Measurements from ENCODE around the gene ASCC1.
"Not testable (repeated sequence)": the region's sequence is repeated elsewhere in the genome, so short reads cannot be mapped to it uniquely, and the experiment has no call there.

The ASCC1 gene

GRCh38 chr10:72108004-72108370 is 108.1 kb downstream of the ASCC1 start:
- not testable (repeated sequence) for H3K4me3 ChIP-seq
- H3K27ac ChIP-seq, result peak overlapping the region in 3 of 21 experiments; percentile 57 to 73 (median 69)

GRCh38 chr10:72107325-72108003 is 108.6 kb downstream of the ASCC1 start:
- Histone ChIP-seq H3K4me3 (no peak overlapping the region), H3K27ac (peak overlapping the region in 4 of 21 experiments; percentile 2 to 73 (median 35))

DNA sequence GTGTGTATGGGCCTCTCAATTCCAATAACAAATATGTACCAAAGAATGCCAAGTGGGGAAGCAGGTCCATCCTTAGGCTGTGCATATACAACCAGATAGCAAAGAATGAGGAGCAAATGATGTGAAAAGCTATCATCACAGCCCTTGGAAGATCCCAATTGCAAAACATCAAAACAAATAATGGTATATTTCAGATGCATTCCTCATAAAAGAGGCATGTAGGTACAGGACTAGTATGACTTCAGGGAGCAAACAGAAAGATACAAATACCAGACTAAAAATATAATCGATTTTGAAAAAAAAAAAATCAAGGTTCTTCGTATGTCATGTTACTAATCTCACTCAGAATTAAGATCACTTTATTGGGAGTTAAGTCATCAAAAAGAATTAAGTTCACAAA is 109.2 kb downstream of the ASCC1 start:
- Histone ChIP-seq H3K4me3 (no peak overlapping the region), H3K27ac (peak overlapping the region in 3 of 21 experiments; percentile 8 to 72 (median 42))

DNA sequence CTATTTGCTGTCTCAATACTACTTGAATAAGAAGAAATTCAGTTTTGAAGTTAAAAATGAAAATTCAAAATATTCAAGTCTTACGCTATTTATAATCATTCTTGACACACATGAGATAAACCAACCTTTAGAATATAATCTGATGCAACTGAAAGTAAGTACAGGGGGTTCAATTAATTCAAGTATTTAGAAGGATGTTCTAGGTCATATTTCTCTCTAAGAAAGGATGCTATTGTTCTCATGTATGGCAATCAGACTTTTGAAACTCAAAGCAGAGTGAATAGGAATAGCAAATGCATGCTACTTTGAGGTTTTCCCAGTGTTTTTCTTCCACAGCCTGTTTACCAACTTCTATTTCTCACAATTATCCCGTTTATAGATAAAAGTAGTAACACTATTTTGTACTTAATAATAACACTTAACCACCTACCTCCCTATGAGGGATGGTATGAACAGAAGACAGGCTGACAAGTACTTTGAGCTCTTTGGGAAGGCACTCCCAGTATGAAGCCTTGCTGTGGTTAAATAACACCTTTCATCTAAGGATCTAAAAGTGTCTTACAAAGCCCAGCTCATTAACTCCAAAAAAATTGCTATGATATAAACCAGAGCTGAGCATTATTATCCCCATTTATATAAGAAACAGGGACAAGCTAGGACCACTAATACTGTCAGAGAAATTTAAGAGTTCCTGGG is 109.8 kb downstream of the ASCC1 start:
- peak overlapping the region in 3 of 21 experiments; percentile 8 to 72 (median 42) for H3K27ac ChIP-seq
- H3K4me3 ChIP-seq, result no peak overlapping the region

- Histone ChIP-seq H3K4me3 (no peak overlapping the region), H3K27ac (peak overlapping the region in 2 of 21 experiments; percentile 8 to 35)
These were observed 110.4 kb downstream of the ASCC1 start for GRCh38 chr10:72105710-72106109.

- Histone ChIP-seq H3K27ac (peak overlapping the region in 5 of 21 experiments; percentile 3 to 69 (median 35)), H3K4me3 (no peak overlapping the region)
These were observed 111.0 kb downstream of the ASCC1 start for GRCh38 chr10:72105098-72105475.

DNA sequence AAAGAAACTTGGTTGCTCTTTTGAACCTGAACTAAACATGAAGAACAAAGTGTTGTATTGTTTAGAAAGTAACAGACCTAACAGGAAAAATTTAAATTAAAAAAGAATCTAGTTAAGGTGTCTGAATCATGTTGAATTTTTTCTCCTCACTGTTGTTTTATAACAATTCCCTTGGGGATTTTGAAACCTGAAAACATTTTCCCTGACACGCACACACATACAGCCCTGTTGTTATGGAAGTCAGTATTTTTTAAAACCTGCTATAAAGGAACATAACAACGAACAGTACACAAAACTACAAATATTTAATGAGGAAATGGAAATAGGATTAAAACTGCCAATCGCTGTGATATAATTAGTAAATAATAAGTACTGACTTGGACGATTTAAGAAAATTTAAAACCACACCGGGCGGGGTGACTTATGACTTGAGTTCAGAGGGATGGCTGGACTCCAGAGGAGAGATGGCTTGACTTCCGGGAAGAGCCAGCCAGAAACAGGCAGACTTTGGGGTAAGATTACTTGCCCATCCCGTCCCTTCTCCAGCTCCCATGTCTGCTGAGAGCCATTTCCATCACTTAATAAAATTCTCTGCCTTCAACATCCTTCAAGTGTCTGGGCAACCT is 111.5 kb downstream of the ASCC1 start:
- peak overlapping the region in 4 of 21 experiments; percentile 13 to 69 (median 43) for H3K27ac ChIP-seq

DNA sequence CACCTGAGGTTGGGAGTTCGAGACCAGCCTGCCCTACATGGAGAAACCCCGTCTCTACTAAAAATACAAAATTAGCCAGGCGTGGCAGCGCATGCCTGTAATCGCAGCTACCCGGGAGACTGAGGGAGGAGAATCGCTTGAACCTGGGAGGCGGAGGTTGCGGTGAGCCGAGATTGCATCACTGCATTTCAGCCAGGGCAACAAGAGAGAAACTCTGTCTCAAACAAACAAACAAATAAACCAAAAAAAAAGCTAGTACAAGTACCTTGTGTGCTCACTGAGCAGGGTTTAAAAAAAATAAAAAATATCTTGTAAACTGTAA is 116.5 kb downstream of the ASCC1 start:
- Histone ChIP-seq H3K4me3 (no peak overlapping the region), H3K27ac (no peak overlapping the region)

More for the DNA sequence above, 111.5 kb downstream of the ASCC1 start:
- H3K4me3 ChIP-seq, result no peak overlapping the region

DNA sequence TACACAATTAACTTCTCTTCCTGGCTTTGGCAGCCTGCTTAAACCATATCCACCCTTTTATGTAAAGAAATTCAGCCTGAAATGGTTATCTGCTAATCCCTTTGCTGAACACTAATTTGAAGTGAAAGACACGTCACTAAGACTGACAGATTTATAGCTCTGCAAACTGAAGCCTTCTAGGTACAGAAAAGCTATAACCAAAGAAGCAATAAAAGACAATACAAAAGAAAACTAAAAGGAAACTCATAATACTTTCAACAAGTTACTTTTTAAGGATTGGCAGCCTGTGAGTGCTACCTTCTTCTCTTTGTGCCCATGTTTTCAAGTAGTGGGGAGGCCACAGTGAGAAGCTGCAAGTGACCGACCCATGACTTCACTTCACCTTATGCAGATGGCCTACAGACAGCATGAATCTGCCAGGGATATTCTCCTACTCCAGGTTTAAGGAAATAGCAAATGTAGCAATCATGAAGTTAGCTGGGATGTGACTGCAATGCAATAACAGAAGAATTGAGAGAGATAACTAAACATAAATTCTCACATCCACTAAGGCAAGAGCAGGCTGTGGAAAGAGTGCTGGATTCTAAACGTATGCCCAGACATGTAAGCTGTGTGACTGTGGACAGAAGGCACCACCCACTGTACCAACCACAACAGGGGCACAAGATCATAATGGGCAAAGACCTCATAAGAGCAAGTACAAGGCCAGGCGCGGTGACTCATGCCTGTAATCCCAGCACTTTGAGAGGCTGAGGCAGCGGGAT is 117.1 kb downstream of the ASCC1 start:
- Histone ChIP-seq H3K4me3 (no peak overlapping the region), H3K27ac (no peak overlapping the region)

GRCh38 chr10:72098301-72098835 is 117.7 kb downstream of the ASCC1 start:
- Histone ChIP-seq H3K27ac (no peak overlapping the region), H3K4me3 (no peak overlapping the region)

DNA sequence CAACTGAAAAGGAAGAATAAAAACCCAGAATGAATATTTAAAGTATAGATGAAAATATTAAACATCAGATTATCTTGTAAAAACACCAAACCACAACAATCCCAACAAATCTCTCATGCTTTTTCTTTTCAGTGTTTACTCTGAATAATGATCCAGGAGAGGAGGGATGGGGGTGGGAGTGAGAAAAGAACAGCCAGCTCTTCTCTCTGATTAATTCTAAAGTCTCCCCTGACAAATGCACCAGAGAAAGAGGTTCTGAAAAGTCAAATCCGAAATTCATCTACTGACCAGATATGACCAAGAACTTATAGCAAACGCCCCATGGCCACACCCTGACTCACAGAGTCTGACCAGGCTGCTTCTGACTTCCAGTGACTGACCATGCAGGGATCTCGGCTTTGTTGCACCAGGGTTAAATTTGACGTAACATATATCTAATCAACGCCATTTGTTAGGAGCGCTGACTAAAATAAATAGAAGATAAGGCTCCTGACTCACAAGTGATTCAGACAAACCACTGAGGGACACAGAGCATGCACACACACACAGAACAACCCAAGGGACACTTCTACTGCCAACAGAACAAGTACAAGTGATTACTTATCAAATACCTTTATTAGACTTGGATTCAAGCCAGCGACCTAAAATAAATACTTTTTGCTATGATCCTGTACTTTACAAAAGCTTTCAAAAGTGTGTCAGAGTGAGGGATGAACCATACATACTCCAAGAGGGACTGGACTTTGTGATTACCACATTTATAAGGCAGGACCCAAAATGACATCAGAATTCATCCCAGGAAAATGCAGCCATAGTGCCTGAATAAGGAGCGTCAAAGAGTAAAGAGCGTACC is 118.4 kb downstream of the ASCC1 start:
- Histone ChIP-seq H3K27ac (no peak overlapping the region), H3K4me3 (no peak overlapping the region)

- no peak overlapping the region for H3K27ac ChIP-seq
- no peak overlapping the region for H3K4me3 ChIP-seq
These were observed 119.7 kb downstream of the ASCC1 start for GRCh38 chr10:72096115-72097000.

DNA sequence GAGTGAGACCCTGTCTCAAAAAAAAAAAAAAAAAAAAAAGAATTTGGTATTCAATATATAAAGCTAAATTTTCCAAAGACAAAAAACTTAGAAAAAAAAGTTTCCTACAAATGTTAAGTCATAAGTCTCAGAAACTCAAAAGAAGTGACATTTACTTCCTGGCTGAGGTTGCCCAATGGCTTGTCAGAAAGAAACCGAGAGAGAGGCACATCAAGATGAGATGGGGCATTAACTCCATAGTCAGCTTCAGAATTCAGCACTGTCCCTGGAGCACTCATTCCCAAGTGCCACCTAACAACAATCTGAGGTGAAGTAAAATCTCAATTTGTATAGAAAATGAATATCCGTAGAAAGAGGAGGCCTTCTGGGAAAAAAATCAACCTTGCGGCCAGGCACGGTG is 120.9 kb downstream of the ASCC1 start:
- H3K4me3 ChIP-seq, result no peak overlapping the region
- H3K27ac ChIP-seq, result no peak overlapping the region

DNA sequence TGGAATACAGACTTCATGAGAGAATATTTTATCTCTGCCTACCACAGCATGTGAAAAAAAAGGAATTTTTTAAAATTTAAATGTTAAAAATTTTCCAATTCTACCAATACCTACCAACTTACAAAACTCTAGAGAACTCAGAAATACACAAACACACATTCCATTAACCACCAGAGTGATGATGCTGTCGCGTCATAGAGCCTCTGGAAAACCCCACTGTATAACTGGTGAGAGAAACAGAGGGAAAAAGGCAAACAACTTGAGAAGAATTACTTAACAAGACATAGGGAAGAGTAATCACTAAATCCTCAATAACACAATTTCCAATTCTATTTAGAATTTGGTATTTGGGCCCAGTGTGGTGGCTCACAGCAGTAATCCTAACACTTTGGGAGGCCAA is 121.5 kb downstream of the ASCC1 start:
- no peak overlapping the region for H3K4me3 ChIP-seq
- no peak overlapping the region for H3K27ac ChIP-seq

GRCh38 chr10:72093450-72093849 is 122.6 kb downstream of the ASCC1 start:
- no peak overlapping the region for H3K27ac ChIP-seq
- H3K4me3 ChIP-seq, result no peak overlapping the region

- Histone ChIP-seq H3K27ac (no peak overlapping the region), H3K4me3 (no peak overlapping the region)
These were observed 123.1 kb downstream of the ASCC1 start for GRCh38 chr10:72092987-72093386.

GRCh38 chr10:72092171-72092924 is 123.7 kb downstream of the ASCC1 start:
- no peak overlapping the region for H3K27ac ChIP-seq
- no peak overlapping the region for H3K4me3 ChIP-seq

Measured in skin epidermis (tissue), 12 donors.